AG09309 (cell line): Measurements from ENCODE around the gene KRTAP9-4.
"Not testable (repeated sequence)": the region's sequence is repeated elsewhere in the genome, so short reads cannot be mapped to it uniquely, and the experiment has no call there.

Source experiments
- DNase-seq: peaks from one replicate; pipeline ENCODE4 v3.0.0-alpha.2; 2010; ENCODE audit warnings: low read depth
- H3K4me3 ChIP-seq: 2 replicates; pipeline ENCODE4 v1.5.1; 2011; ENCODE audit warnings: mild to moderate bottlenecking, low read depth, low read length, moderate library complexity; ENCODE audit not compliant: control insufficient read depth
- TF ChIP-seq, protein P1 (sequence below): IDR thresholded peaks from 2 replicates; pipeline ENCODE4 v1.5.1; 2011; ENCODE audit warnings: mild to moderate bottlenecking, low read depth, low read length, inconsistent platforms; ENCODE audit not compliant: insufficient read depth, control insufficient read depth; ENCODE audit errors: missing control alignments

The KRTAP9-4 gene

DNA sequence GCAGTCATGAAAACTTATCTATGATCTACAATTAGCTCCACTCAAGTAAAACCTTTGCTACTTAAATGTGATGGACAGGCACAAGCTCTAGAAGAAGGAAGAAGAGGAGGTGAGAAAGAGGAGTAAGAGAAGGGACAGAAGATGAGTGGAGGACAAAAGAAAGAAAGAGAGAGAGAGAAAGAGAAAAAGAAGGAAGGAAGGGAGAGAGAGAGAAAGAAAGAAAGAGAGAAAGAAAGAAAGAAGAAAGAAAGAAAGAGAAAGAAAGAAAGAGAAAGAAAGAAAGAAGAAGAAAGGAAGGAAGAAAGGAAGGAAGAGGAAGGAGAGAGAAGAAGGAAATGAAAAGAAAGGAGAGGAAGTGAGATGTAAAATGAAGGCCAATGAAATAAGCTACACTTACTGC, 19.4 kb upstream of the KRTAP9-4 start:
- TF ChIP-seq, protein P1, sequence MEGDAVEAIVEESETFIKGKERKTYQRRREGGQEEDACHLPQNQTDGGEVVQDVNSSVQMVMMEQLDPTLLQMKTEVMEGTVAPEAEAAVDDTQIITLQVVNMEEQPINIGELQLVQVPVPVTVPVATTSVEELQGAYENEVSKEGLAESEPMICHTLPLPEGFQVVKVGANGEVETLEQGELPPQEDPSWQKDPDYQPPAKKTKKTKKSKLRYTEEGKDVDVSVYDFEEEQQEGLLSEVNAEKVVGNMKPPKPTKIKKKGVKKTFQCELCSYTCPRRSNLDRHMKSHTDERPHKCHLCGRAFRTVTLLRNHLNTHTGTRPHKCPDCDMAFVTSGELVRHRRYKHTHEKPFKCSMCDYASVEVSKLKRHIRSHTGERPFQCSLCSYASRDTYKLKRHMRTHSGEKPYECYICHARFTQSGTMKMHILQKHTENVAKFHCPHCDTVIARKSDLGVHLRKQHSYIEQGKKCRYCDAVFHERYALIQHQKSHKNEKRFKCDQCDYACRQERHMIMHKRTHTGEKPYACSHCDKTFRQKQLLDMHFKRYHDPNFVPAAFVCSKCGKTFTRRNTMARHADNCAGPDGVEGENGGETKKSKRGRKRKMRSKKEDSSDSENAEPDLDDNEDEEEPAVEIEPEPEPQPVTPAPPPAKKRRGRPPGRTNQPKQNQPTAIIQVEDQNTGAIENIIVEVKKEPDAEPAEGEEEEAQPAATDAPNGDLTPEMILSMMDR = no peak
- H3K4me3 ChIP-seq = no peak overlapping the region
- DNase-seq = no peak

GRCh38 chr17:41231731-41232130, 17.8 kb upstream of the KRTAP9-4 start:
- TF ChIP-seq, protein P1 = no peak
- H3K4me3 ChIP-seq = no peak overlapping the region
- DNase-seq = no peak

DNA sequence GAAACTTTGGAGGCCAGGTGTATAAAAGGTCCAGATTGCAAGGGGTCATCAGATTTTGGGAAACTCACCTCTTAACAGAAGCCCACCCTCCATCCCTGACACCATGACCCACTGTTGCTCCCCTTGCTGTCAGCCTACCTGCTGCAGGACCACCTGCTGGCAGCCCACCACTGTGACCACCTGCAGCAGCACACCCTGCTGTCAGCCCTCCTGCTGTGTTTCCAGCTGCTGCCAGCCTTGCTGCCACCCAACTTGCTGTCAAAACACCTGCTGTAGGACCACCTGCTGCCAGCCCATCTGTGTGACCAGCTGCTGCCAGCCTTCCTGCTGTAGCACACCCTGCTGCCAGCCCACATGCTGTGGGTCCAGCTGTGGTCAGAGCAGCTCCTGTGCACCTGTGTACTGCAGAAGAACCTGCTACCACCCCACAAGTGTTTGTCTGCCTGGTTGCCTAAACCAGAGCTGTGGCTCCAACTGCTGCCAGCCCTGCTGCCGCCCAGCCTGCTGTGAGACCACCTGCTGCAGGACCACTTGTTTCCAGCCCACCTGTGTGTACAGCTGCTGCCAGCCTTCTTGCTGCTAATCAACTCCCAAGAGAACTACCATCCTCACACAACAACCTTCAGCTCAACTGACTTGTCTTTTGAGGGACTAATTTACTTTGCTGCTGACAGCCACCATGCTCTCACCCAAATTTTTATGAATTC, 16.9 kb upstream of the KRTAP9-4 start, which contains the start of gene KRTAP9-3:
Gene KRTAP9-3, plus strand, starts transcription at position 51 of the 707 bp plus-strand sequence. Its CDS starts 53 bp downstream, at position 104.
- DNase-seq = not testable (repeated sequence)

GRCh38 chr17:41237116-41237515, 12.4 kb upstream of the KRTAP9-4 start:
- H3K4me3 ChIP-seq, DNase-seq: not testable (repeated sequence)

More for the DNA sequence above, 16.9 kb upstream of the KRTAP9-4 start, which contains the start of gene KRTAP9-3:
- not testable (repeated sequence) for H3K4me3 ChIP-seq

DNA sequence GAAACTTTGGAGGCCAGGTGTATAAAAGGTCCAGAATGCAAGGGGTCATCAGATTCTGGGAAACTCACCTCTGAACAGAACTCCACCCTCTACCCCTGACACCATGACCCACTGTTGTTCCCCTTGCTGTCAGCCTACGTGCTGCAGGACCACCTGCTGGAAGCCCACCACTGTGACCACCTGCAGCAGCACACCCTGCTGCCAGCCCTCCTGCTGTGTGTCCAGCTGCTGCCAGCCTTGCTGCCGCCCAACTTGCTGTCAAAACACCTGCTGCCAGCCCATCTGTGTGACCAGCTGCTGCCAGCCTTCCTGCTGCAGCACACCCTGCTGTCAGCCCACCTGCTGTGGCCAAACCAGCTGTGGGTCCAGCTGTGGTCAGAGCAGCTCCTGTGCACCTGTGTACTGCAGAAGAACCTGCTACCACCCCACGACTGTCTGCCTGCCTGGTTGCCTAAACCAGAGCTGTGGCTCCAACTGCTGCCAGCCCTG, 11.5 kb upstream of the KRTAP9-4 start, which contains the start of gene KRTAP9-8:
Gene KRTAP9-8, plus strand, starts transcription at position 51 of the 489 bp plus-strand sequence. Its CDS starts 53 bp downstream, at position 104.
- not testable (repeated sequence) for DNase-seq, H3K4me3 ChIP-seq

DNA sequence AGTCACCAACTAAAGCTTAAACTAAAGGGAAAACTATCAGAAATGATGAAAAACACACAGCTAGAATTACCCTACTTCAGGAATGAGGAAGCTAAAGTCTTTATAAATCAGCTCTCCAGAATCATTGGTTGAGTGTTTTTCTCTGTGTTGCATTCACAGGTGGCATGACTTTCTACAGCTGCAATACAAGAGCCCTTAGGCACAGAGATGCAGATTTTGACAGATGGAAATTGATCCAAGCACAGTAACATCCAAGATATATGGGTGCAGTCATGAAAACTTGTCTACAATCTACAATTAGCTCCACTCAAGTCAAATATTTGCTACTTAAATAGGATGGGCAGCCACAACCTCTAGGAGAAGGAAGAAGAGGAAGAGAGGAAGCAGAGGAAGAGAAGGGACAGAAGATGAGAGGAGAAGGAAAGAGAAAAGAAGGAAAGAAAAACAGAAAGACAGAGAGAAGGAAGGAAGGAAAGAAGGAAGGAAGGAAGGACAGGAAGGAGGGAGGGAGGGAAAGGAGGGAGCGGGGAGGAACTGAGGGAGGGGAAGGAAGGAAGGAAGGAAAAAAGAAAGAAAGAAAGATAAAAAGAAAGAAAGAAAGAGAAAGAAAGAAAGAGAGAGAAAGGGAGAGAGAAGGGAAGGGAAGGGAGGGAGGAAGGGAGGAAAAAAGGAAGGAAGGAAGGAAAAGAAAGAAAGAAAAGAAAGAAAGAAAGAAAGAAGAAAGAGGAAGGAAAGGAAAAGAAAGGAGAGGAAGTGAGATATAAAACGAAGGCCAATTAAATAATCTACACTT, 2.3 kb upstream of the KRTAP9-4 start:
- not testable (repeated sequence) for DNase-seq, H3K4me3 ChIP-seq

GRCh38 chr17:41251261-41251660, 1.8 kb downstream of the KRTAP9-4 start:
- DNase-seq = no peak
- H3K4me3 ChIP-seq = no peak overlapping the region
- TF ChIP-seq, protein P1 = no peak

GRCh38 chr17:41254861-41255260, 5.4 kb downstream of the KRTAP9-4 start:
- DNase-seq = no peak
- no peak overlapping the region for H3K4me3 ChIP-seq
- TF ChIP-seq, protein P1 = no peak

DNA sequence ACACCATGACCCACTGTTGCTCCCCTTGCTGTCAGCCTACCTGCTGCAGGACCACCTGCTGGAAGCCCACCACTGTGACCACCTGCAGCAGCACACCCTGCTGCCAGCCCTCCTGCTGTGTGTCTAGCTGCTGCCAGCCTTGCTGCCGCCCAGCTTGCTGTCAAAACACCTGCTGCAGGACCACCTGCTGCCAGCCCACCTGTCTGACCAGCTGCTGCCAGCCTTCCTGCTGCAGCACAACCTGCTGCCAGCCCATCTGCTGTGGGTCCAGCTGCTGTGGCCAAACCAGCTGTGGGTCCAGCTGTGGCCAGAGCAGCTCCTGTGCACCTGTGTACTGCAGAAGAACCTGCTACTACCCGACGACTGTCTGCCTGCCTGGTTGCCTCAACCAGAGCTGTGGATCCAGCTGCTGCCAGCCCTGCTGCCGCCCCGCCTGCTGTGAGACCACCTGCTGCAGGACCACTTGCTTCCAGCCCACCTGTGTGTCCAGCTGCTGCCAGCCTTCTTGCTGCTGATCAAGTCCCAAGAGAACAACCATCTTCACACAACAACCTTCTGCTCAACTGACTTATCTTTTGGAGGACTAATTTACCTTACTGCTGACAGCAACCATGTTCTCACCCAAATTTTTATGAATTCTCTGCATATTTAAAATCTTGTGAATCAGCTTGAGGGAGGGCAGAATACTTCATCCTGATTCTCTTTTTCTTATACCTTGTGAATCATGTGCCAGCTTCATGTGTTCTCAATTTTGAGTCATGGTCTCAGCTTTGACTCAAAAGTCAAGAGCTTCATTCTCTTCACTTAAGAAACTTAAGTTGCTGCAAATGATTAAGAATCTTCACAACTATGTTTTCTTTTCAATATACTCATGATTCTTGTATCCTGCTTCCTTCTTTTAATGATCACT, 6.1 kb downstream of the KRTAP9-4 start, which contains the start of gene KRTAP9-9:
Gene KRTAP9-9, plus strand, starts transcription at position 4 of the 910 bp plus-strand sequence.
- H3K4me3 ChIP-seq = not testable (repeated sequence)
- peak; percentile 4 for DNase-seq
